HepG2 (cell line): ENCODE data around the gene CMIP. TPM values are rescaled to one million over a fixed set of nuclear protein-coding genes. Genes with fewer than 3 reads are reported as not detected.

Experiments
- ATF1 ChIP-seq: IDR thresholded peaks from 2 replicates; pipeline ENCODE4 v1.6.1; 2016; ENCODE audit warnings: mild to moderate bottlenecking, control low read depth
- BRD4 ChIP-seq: sonication (generic); formaldehyde crosslinking; IDR thresholded peaks from 2 replicates; pipeline ENCODE4 v1.4.0; 2020; ENCODE audit warnings: missing genetic modification reagents
- CEBPG ChIP-seq: IDR thresholded peaks from 2 replicates; pipeline ENCODE4 v1.6.1; 2016
- FOXP1 ChIP-seq, 2 experiments: fragments of 450-650 bp in 1 of 2; IDR thresholded peaks; 2 replicates each; pipeline ENCODE4 v1.6.1; 2017 to 2018; ENCODE audit warnings: antibody characterized with exemption in 1 of 2
- MIXL1 ChIP-seq: IDR thresholded peaks from 2 replicates; pipeline ENCODE4 v1.6.1; 2016
- MLX ChIP-seq: IDR thresholded peaks from 2 replicates; pipeline ENCODE4 v1.6.1; 2016
- TCF7L2 ChIP-seq: IDR thresholded peaks from 2 replicates; pipeline ENCODE4 v1.6.1; 2011; ENCODE audit warnings: mild to moderate bottlenecking, low read depth, low read length, moderate library complexity
- ZMAT3 ChIP-seq: sonication (generic); formaldehyde crosslinking; conservative IDR thresholded peaks from 2 replicates; pipeline ENCODE4 v1.7.0; 2021; ENCODE audit warnings: missing genetic modification reagents
- ZNF17 ChIP-seq: sonication (generic); formaldehyde crosslinking; IDR thresholded peaks from 2 replicates; pipeline ENCODE4 v1.5.0; 2020; ENCODE audit warnings: mild to moderate bottlenecking, missing genetic modification reagents
- ZNF256 ChIP-seq: sonication (generic); formaldehyde crosslinking; conservative IDR thresholded peaks from 2 replicates; pipeline ENCODE4 v1.4.0; 2020; ENCODE audit warnings: missing genetic modification reagents
- ZNF335 ChIP-seq: sonication (generic); formaldehyde crosslinking; IDR thresholded peaks from 2 replicates; pipeline ENCODE4 v1.4.0; 2020; ENCODE audit warnings: missing genetic modification reagents
- ZNF441 ChIP-seq: sonication (generic); formaldehyde crosslinking; IDR thresholded peaks from 2 replicates; pipeline ENCODE4 v1.7.0; 2021; ENCODE audit warnings: missing genetic modification reagents, borderline replicate concordance
- ZNF552 ChIP-seq: sonication (generic); formaldehyde crosslinking; IDR thresholded peaks from 2 replicates; pipeline ENCODE4 v1.9.0; 2022; ENCODE audit warnings: missing genetic modification reagents, mild to moderate bottlenecking, borderline replicate concordance
- ZNF609 ChIP-seq: sonication (generic); formaldehyde crosslinking; IDR thresholded peaks from 2 replicates; pipeline ENCODE4 v1.4.0; 2020; ENCODE audit warnings: mild to moderate bottlenecking, missing genetic modification reagents, borderline replicate concordance
- ZNF703 ChIP-seq: sonication (generic); formaldehyde crosslinking; IDR thresholded peaks from 2 replicates; pipeline ENCODE4 v1.5.1; 2020; ENCODE audit warnings: missing genetic modification reagents, mild to moderate bottlenecking, moderate library complexity, borderline replicate concordance
- ZNF710 ChIP-seq: sonication (generic); formaldehyde crosslinking; IDR thresholded peaks from 2 replicates; pipeline ENCODE4 v1.5.0; 2020; ENCODE audit warnings: mild to moderate bottlenecking, missing genetic modification reagents, borderline replicate concordance
- ZNF737 ChIP-seq: sonication (generic); formaldehyde crosslinking; IDR thresholded peaks from 2 replicates; pipeline ENCODE4 v1.5.0; 2020; ENCODE audit warnings: missing genetic modification reagents, mild to moderate bottlenecking, borderline replicate concordance
- ZNF816 ChIP-seq: sonication (generic); formaldehyde crosslinking; IDR thresholded peaks from 2 replicates; pipeline ENCODE4 v1.8.0; 2022; ENCODE audit warnings: missing genetic modification reagents, mild to moderate bottlenecking, borderline replicate concordance
- ZSCAN21 ChIP-seq: sonication (generic); formaldehyde crosslinking; IDR thresholded peaks from 2 replicates; pipeline ENCODE4 v1.8.0; 2022; ENCODE audit warnings: mild to moderate bottlenecking, missing genetic modification reagents, moderate library complexity, borderline replicate concordance
- ZSCAN29 ChIP-seq: sonication (generic); formaldehyde crosslinking; conservative IDR thresholded peaks from 2 replicates; pipeline ENCODE4 v1.4.0; 2020; ENCODE audit warnings: mild to moderate bottlenecking, missing genetic modification reagents
- polyA plus RNA-seq, 8 experiments: library from polyadenylated mRNA; depleted of rRNA in 3 of 8; stranded (reverse) in 7 of 8; unstranded in 1 of 8; fragments of >200 nt; fragmentation: Illumina TruSeq in 4 of 8; extraction: Trizol in 4 of 8; gene quantifications; 2 replicates each; pipeline versions ENCODE4 v1.2.1 to v1.2.3, GENCODE V29; 2011 to 2016; ENCODE audit warnings: low read depth in 4 of 8, missing spikeins in 1 of 8, mixed read lengths in 1 of 8; ENCODE audit not compliant: insufficient read depth in 1 of 8
- total RNA-seq, 5 experiments: library from RNA; depleted of rRNA; stranded (reverse); fragments of >200 nt; fragmentation: Illumina TruSeq; extraction: Trizol; gene quantifications; 2 replicates each; pipeline ENCODE4 v1.2.3, GENCODE V29; 2016; ENCODE audit warnings: low read depth in 1 of 5

Gene CMIP
- total and polyA plus RNA-seq, 2 of the 13 experiments (the other 11 are each of a cell fraction or from before 2014, with no cell fraction given), result 10.9 to 18.1 TPM

GRCh38 chr16:81624760-81625543 is 180.3 kb downstream of the CMIP start (continued):
- TF ChIP-seq ZNF609 (CRISPR knock-in tag), result peak; percentile 94
- TF ChIP-seq ZNF703 (CRISPR knock-in tag), result no peak
- TF ChIP-seq ZNF816, result no peak
- TF ChIP-seq MIXL1 (CRISPR knock-in tag), result peak; percentile 55; the same call in 1 of the 2 replicates
- no peak for TF ChIP-seq TCF7L2
- no peak for TF ChIP-seq BRD4
- 0 out of 2 replicates have a peak, but pooled peaks have one; percentile 47 for TF ChIP-seq ZNF441
- no peak for TF ChIP-seq ZMAT3 (CRISPR knock-in tag)
- peak; percentile 70 for TF ChIP-seq CEBPG (CRISPR knock-in tag)
- 0 out of 2 replicates have a peak, but pooled peaks have one; percentile 69 for TF ChIP-seq ZSCAN29 (CRISPR knock-in tag)
- TF ChIP-seq ZNF737 (CRISPR knock-in tag), result no peak
- TF ChIP-seq ZNF256, result no peak
- TF ChIP-seq ZNF335 (CRISPR knock-in tag), result no peak
- TF ChIP-seq ZNF710 (CRISPR knock-in tag), result peak; percentile 68; the same call in 1 of the 2 replicates
- TF ChIP-seq ZNF552 (CRISPR knock-in tag), result no peak
- no peak for TF ChIP-seq FOXP1 (IDR thresholded peaks at IDR 0.05)
- TF ChIP-seq FOXP1 (CRISPR knock-in tag; IDR thresholded peaks at IDR 0.05), result peak; percentile 83
- TF ChIP-seq MLX (CRISPR knock-in tag), result peak; percentile 85
- TF ChIP-seq ZSCAN21, result peak; percentile 65; the same call in 1 of the 2 replicates
- TF ChIP-seq ATF1 (CRISPR knock-in tag), result 0 out of 2 replicates have a peak, but pooled peaks have one; percentile 26
- TF ChIP-seq ZNF17, result no peak
